HepG2 (cell line): ENCODE data around the gene ISG20L2. TPM values are rescaled to one million over a fixed set of nuclear protein-coding genes. Genes with fewer than 3 reads are reported as not detected.

Experiments used
- CEBPZ ChIP-seq: IDR thresholded peaks from 2 replicates; pipeline ENCODE4 v1.6.1; 2012; ENCODE audit warnings: low read length, improper control_type of control experiment
- IRX3 ChIP-seq: sonication (generic); formaldehyde crosslinking; IDR thresholded peaks from 2 replicates; pipeline ENCODE4 v1.8.1; 2023; ENCODE audit warnings: mild to moderate bottlenecking, low read depth, missing genetic modification reagents, borderline replicate concordance
- MLLT10 ChIP-seq: sonication (generic); formaldehyde crosslinking; IDR thresholded peaks from 2 replicates; pipeline ENCODE4 v1.4.0; 2020; ENCODE audit warnings: missing genetic modification reagents
- NKX3-1 ChIP-seq: sonication (generic); formaldehyde crosslinking; IDR thresholded peaks from 2 replicates; pipeline ENCODE4 v1.5.0; 2020; ENCODE audit warnings: missing genetic modification reagents
- NONO ChIP-seq, 2 experiments: fragments of 450-650 bp in 1 of 2; sonication (generic) in 1 of 2; formaldehyde crosslinking in 1 of 2; IDR thresholded peaks in 1 of 2; conservative IDR thresholded peaks in 1 of 2; 2 replicates each; pipeline versions ENCODE4 v1.6.1 to v1.8.0; 2017 to 2022; ENCODE audit warnings: mild to moderate bottlenecking in 1 of 2, missing genetic modification reagents in 1 of 2, moderate library complexity in 1 of 2
- ONECUT2 ChIP-seq: sonication (generic); formaldehyde crosslinking; IDR thresholded peaks from 2 replicates; pipeline ENCODE4 v1.4.0; 2020; ENCODE audit warnings: missing genetic modification reagents
- RARA ChIP-seq: IDR thresholded peaks from 2 replicates; pipeline ENCODE4 v1.6.1; 2016; ENCODE audit warnings: missing genetic modification reagents, missing compliant biosample characterization
- SMYD3 ChIP-seq: sonication (generic); formaldehyde crosslinking; IDR thresholded peaks from 2 replicates; pipeline ENCODE4 v1.8.1; 2023; ENCODE audit warnings: mild to moderate bottlenecking, missing genetic modification reagents
- SP2 ChIP-seq: sonication (generic); formaldehyde crosslinking; IDR thresholded peaks from 2 replicates; pipeline ENCODE4 v1.5.1; 2020; ENCODE audit warnings: mild to moderate bottlenecking, missing genetic modification reagents
- SPEN ChIP-seq: sonication (generic); formaldehyde crosslinking; IDR thresholded peaks from 2 replicates; pipeline ENCODE4 v1.5.1; 2020; ENCODE audit warnings: low read depth, mild to moderate bottlenecking, missing genetic modification reagents
- TCF12 ChIP-seq, 2 experiments: fragments of 450-650 bp in 1 of 2; sonication (generic) in 1 of 2; formaldehyde crosslinking in 1 of 2; IDR thresholded peaks; 2 replicates each; pipeline versions ENCODE4 v1.6.1 to v1.8.0; 2017 to 2022; ENCODE audit warnings: antibody characterized with exemption in 1 of 2, mild to moderate bottlenecking in 1 of 2, missing genetic modification reagents in 1 of 2, moderate library complexity in 1 of 2
- ZNF292 ChIP-seq: sonication (generic); formaldehyde crosslinking; IDR thresholded peaks from 2 replicates; pipeline ENCODE4 v1.8.1; 2022; ENCODE audit warnings: mild to moderate bottlenecking, low read depth, missing genetic modification reagents, borderline replicate concordance
- ZNF362 ChIP-seq: sonication (generic); formaldehyde crosslinking; IDR thresholded peaks from 2 replicates; pipeline ENCODE4 v1.4.0; 2020; ENCODE audit warnings: missing genetic modification reagents, mild to moderate bottlenecking, borderline replicate concordance
- ZNF496 ChIP-seq: sonication (generic); formaldehyde crosslinking; IDR thresholded peaks from 2 replicates; pipeline ENCODE4 v1.8.1; 2023; ENCODE audit warnings: mild to moderate bottlenecking, moderate library complexity, missing genetic modification reagents; ENCODE audit not compliant: insufficient replicate concordance
- ZNF569 ChIP-seq: sonication (generic); formaldehyde crosslinking; IDR thresholded peaks from 2 replicates; pipeline ENCODE4 v1.5.0; 2020; ENCODE audit warnings: mild to moderate bottlenecking, missing genetic modification reagents, moderate library complexity, borderline replicate concordance
- ZNF7 ChIP-seq: IDR thresholded peaks from 2 replicates; pipeline ENCODE4 v1.6.1; 2016; ENCODE audit warnings: missing biosample characterization, missing genetic modification reagents
- ZNF703 ChIP-seq: sonication (generic); formaldehyde crosslinking; IDR thresholded peaks from 2 replicates; pipeline ENCODE4 v1.5.1; 2020; ENCODE audit warnings: missing genetic modification reagents, mild to moderate bottlenecking, moderate library complexity, borderline replicate concordance
- ZNF772 ChIP-seq: sonication (generic); formaldehyde crosslinking; IDR thresholded peaks from 2 replicates; pipeline ENCODE4 v1.5.0; 2020; ENCODE audit warnings: mild to moderate bottlenecking, missing genetic modification reagents
- polyA plus RNA-seq, 8 experiments: library from polyadenylated mRNA; depleted of rRNA in 3 of 8; stranded (reverse) in 7 of 8; unstranded in 1 of 8; fragments of >200 nt; fragmentation: Illumina TruSeq in 4 of 8; extraction: Trizol in 4 of 8; gene quantifications; 2 replicates each; pipeline versions ENCODE4 v1.2.1 to v1.2.3, GENCODE V29; 2011 to 2016; ENCODE audit warnings: low read depth in 4 of 8, missing spikeins in 1 of 8, mixed read lengths in 1 of 8; ENCODE audit not compliant: insufficient read depth in 1 of 8
- total RNA-seq, 5 experiments: library from RNA; depleted of rRNA; stranded (reverse); fragments of >200 nt; fragmentation: Illumina TruSeq; extraction: Trizol; gene quantifications; 2 replicates each; pipeline ENCODE4 v1.2.3, GENCODE V29; 2016; ENCODE audit warnings: low read depth in 1 of 5
- TF ChIP-seq, protein P1 (sequence below): sonication (generic); formaldehyde crosslinking; IDR thresholded peaks from 2 replicates; pipeline ENCODE4 v1.5.0; 2020; ENCODE audit warnings: mild to moderate bottlenecking, low read depth, missing genetic modification reagents, borderline replicate concordance
- TF ChIP-seq, protein P2 (sequence below): sonication (generic); formaldehyde crosslinking; IDR thresholded peaks from 2 replicates; pipeline ENCODE4 v1.4.0; 2020; ENCODE audit warnings: mild to moderate bottlenecking, missing genetic modification reagents
- TF ChIP-seq, protein P3 (sequence below): sonication (generic); formaldehyde crosslinking; IDR thresholded peaks from 2 replicates; pipeline ENCODE4 v1.8.0; 2022; ENCODE audit warnings: mild to moderate bottlenecking, missing genetic modification reagents, moderate library complexity

ISG20L2 gene
- total and polyA plus RNA-seq, 2 of the 13 experiments (the other 11 are each of a cell fraction or from before 2014, with no cell fraction given): 19.8 to 21.3 TPM

DNA sequence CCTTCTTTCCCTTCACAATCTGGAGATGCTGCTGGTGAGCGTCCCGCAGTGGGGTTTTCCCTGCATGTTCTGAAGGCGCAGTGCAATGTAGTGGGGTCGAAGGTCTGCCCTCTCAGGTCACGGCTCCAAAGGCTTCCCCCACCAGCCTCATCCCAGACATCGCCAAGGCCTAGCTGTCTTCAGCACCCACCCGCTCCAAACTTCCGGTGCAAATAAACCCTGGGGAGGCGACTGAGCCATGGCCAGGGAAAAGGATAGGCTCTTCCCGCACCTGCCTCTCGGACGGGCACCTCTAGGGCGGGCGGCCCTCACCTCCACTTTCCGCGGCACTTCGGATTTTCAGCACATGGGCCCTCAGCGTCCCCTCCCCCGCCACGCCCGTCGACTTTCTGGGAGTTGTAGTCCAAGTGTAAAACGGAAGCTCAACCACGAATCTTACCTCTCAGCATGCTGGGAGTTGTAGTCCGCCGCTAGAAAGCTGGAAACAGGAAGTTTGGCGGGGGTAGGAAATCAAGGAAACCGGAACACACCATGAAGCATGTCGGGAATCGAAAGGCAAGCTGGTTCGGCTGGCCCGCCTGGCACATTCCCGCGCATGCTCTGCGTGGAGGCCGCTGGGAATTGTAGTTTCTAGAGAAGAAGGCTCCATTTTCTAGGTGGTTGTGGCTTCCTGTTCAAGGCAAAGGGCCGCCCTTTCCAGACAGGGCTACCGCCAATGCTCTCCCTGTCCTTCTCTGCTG lies 12.3 kb upstream of the ISG20L2 start, which contains the start of gene MRPL24 (continued):
- TF ChIP-seq ZNF362 (CRISPR knock-in tag): no peak; the same call in 1 of the 2 replicates
- TF ChIP-seq NKX3-1: no peak
- TF ChIP-seq MLLT10 (CRISPR knock-in tag): no peak
- TF ChIP-seq ZNF703: peak; percentile 53; the same call in 1 of the 2 replicates
- TF ChIP-seq IRX3 (CRISPR knock-in tag): no peak
- TF ChIP-seq ZNF772 (CRISPR knock-in tag): no peak; the same call in 1 of the 2 replicates
- TF ChIP-seq ZNF569 (CRISPR knock-in tag): no peak; the same call in 1 of the 2 replicates
- TF ChIP-seq SPEN: peak; percentile 93
- TF ChIP-seq ZNF7 (CRISPR knock-in tag): no peak
- TF ChIP-seq CEBPZ: no peak
- TF ChIP-seq, protein P1, sequence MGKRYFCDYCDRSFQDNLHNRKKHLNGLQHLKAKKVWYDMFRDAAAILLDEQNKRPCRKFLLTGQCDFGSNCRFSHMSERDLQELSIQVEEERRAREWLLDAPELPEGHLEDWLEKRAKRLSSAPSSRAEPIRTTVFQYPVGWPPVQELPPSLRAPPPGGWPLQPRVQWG (CRISPR knock-in tag): no peak
- no peak for TF ChIP-seq RARA (CRISPR knock-in tag)
- peak; percentile 66; the same call in 1 of the 2 replicates for TF ChIP-seq SP2 (CRISPR knock-in tag)
- TF ChIP-seq, protein P2, sequence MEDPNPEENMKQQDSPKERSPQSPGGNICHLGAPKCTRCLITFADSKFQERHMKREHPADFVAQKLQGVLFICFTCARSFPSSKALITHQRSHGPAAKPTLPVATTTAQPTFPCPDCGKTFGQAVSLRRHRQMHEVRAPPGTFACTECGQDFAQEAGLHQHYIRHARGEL (CRISPR knock-in tag): 0 out of 2 replicates have a peak, but pooled peaks have one; percentile 63
- no peak for TF ChIP-seq NONO (IDR thresholded peaks at IDR 0.05)
- peak; percentile 81 for TF ChIP-seq NONO (CRISPR knock-in tag; conservative IDR thresholded peaks at IDR 0.05)
- no peak for TF ChIP-seq TCF12 (IDR thresholded peaks at IDR 0.05)
- TF ChIP-seq TCF12 (CRISPR knock-in tag; IDR thresholded peaks at IDR 0.05): peak; percentile 89; the same call in 1 of the 2 replicates
- no peak for TF ChIP-seq ZNF496
- TF ChIP-seq ONECUT2: no peak
- no peak; the same call in 1 of the 2 replicates for TF ChIP-seq ZNF292 (CRISPR knock-in tag)
- TF ChIP-seq, protein P3, sequence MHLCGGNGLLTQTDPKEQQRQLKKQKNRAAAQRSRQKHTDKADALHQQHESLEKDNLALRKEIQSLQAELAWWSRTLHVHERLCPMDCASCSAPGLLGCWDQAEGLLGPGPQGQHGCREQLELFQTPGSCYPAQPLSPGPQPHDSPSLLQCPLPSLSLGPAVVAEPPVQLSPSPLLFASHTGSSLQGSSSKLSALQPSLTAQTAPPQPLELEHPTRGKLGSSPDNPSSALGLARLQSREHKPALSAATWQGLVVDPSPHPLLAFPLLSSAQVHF (CRISPR knock-in tag): no peak
- peak; percentile 84 for TF ChIP-seq SMYD3
